Mucosa of descending colon (tissue), 3 donors: ENCODE results near the gene CDK11A. TPM values are rescaled to one million over a fixed set of nuclear protein-coding genes. Genes with fewer than 3 reads are reported as not detected.
A peak's percentile ranks its signal among the peaks of the same experiment; 100 is the strongest.

Experiments
- ATAC-seq: fragments of 200-7000 bp; cut with Tn5 transposase; one replicate; pipeline ENCODE4 v1.9.1; 2020; ENCODE audit warnings: mild to moderate bottlenecking, moderate library complexity
- DNase-seq, 3 donors: peaks; one replicate each; pipeline ENCODE4 v3.0.0-alpha.2; 2020
- H3K36me3 ChIP-seq: fragments of 200-600 bp; one replicate; pipeline ENCODE4 v1.8.0; 2021; ENCODE audit warnings: low read depth, mild to moderate bottlenecking
- H3K4me1 ChIP-seq: fragments of 200-600 bp; one replicate; pipeline ENCODE4 v1.8.0; 2021; ENCODE audit warnings: low read depth, mild to moderate bottlenecking
- H3K4me3 ChIP-seq: fragments of 200-600 bp; one replicate; pipeline ENCODE4 v1.8.0; 2021; ENCODE audit warnings: mild to moderate bottlenecking
- H3K9me3 ChIP-seq: fragments of 200-600 bp; one replicate; pipeline ENCODE4 v1.8.0; 2021; ENCODE audit warnings: mild to moderate bottlenecking
- intact Hi-C, 2 donors: fragments of 100-400 bp; cut with DNase I in 1 of 2; cut with micrococcal nuclease in 1 of 2; formaldehyde crosslinking; loops; one replicate each; pipeline versions ENCODE4 v1.11.0 to v1.11.1; 2022; cut with DNase I, micrococcal nuclease
- total RNA-seq, 3 donors: library from RNA; stranded (reverse); fragmentation: NEBNext Ultra II Directional in 2 of 3; extraction: Animal tissue kit (Norgen Biotek cat#: 25700) in 2 of 3; gene quantifications; one replicate each; pipeline versions ENCODE4 v1.2.1 to v1.2.4, GENCODE V29; 2021 to 2023
- TF ChIP-seq, protein P1 (sequence below): fragments of 200-600 bp; IDR thresholded peaks from one replicate; pipeline ENCODE4 v1.8.0; 2022; ENCODE audit warnings: antibody characterized with exemption, mild to moderate bottlenecking
- donor health status: DM: no; HTN: no; CAD: no; lungs with moderate emphysema.
- donor health status: DM: no; HTN: no; CAD: no.
- donor health status: DM: no; HTN: yes; CAD: no.

The CDK11A gene
- total RNA-seq, 3 donors from 2014 or later, result 67.1 to 91.0 (median 83.5) TPM

- no peak overlapping the region for H3K4me3 ChIP-seq
- TF ChIP-seq, protein P1, sequence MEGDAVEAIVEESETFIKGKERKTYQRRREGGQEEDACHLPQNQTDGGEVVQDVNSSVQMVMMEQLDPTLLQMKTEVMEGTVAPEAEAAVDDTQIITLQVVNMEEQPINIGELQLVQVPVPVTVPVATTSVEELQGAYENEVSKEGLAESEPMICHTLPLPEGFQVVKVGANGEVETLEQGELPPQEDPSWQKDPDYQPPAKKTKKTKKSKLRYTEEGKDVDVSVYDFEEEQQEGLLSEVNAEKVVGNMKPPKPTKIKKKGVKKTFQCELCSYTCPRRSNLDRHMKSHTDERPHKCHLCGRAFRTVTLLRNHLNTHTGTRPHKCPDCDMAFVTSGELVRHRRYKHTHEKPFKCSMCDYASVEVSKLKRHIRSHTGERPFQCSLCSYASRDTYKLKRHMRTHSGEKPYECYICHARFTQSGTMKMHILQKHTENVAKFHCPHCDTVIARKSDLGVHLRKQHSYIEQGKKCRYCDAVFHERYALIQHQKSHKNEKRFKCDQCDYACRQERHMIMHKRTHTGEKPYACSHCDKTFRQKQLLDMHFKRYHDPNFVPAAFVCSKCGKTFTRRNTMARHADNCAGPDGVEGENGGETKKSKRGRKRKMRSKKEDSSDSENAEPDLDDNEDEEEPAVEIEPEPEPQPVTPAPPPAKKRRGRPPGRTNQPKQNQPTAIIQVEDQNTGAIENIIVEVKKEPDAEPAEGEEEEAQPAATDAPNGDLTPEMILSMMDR, result no peak
- H3K36me3 ChIP-seq, result no peaks in the 10 kb centered on the region
- peak in 1 of 3 donors; percentile 46 for DNase-seq
- no peaks in the 10 kb centered on the region for H3K9me3 ChIP-seq
- H3K4me1 ChIP-seq, result peaks cover 9% of the 10 kb centered on the region
- ATAC-seq, result no peak
- intact Hi-C loops, result no loop called here
Observed at GRCh38 chr1:1684031-1684681, 40.0 kb downstream of the CDK11A start.

GRCh38 chr1:1683104-1683905 lies 40.9 kb downstream of the CDK11A start:
- DNase-seq, result peak in 1 of 3 donors; percentile 33
- intact Hi-C loops, result no loop called here
- H3K36me3 ChIP-seq, result no peaks in the 10 kb centered on the region

DNA sequence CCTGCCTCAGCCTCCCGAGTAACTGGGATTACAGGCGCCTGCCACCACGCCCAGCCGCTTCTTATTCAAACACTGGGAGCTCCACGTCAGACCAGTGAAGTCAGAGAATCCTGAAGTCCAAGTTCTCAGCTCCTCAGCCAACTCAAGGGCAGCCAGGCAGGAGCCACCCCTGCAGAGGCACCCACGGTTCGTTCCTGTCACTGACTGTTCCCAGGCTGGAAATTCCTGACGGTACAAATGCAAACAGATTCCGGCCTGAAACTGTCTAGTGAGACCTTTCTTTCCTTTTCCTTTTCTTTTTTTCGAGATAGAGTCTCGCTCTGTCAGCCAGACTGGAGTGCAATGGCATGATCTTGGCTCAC lies 43.3 kb downstream of the CDK11A start:
- Histone ChIP-seq H3K36me3 (no peaks in the 10 kb centered on the region), H3K4me1 (peaks cover 23% of the 10 kb centered on the region), H3K4me3 (no peak overlapping the region), H3K9me3 (no peaks in the 10 kb centered on the region)
- ATAC-seq (peak; percentile 12), DNase-seq (peak in 1 of 3 donors; percentile 48)
- TF ChIP-seq, protein P1, result no peak
- intact Hi-C loops, result no loop called here

More at GRCh38 chr1:1683104-1683905, 40.9 kb downstream of the CDK11A start:
- Histone ChIP-seq H3K4me3 (no peak overlapping the region), H3K9me3 (no peaks in the 10 kb centered on the region), H3K4me1 (peaks cover 16% of the 10 kb centered on the region)
- TF ChIP-seq, protein P1, result no peak
- ATAC-seq, result no peak

- peak in 1 of 3 donors; percentile 52 for DNase-seq
- Histone ChIP-seq H3K4me1 (peaks cover 23% of the 10 kb centered on the region), H3K36me3 (no peaks in the 10 kb centered on the region), H3K9me3 (no peaks in the 10 kb centered on the region), H3K4me3 (no peak overlapping the region)
- ATAC-seq, result no peak
- TF ChIP-seq, protein P1, result no peak
- intact Hi-C loops, result no loop called here
Observed at GRCh38 chr1:1680031-1680911, 43.9 kb downstream of the CDK11A start.

DNA sequence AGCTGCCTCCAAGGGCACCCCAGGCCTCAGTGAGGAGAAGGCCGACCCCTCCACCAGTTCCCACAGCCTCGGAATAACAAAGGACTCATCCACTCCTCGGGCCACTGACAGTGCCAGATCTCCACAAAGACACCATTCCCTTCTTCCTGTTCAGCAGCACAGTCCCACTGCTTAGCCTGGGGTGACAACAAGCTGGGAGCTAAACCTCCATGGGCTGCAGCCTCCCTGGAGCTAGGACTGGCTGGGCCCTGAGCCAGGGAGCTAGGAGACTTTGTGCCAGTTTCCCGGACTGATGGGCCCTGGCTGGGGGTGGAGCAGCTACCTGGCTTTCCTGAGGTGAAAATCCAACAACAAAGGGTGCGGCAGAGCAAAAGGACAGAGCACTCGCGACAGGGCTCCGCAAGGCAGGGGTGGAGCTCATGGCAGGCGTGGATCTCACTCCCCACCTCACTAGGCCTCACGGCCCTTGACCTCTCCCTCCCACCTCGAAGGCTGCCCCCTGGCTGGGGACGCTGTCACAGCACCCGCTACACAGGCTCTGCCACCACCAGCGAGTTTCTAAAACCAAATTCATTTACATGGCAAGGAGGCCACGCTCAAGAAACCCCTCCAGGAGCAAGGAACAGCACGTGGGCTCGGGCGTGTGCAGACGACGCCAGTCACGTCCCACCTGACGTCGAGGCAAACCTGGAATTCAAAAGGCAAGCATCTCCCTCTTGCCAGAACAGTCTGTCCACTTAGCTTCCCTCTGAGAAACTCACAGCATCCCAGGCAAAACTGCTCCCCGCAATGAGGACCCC lies 45.4 kb downstream of the CDK11A start:
- intact Hi-C loops, result no loop called here
- DNase-seq (peak; percentile 88 to 90 (median 89)), ATAC-seq (peak; percentile 91)
- peaks cover 23% of the 10 kb centered on the region for H3K4me1 ChIP-seq
- TF ChIP-seq, protein P1, result no peak
- H3K4me3 ChIP-seq, result no peak overlapping the region
- H3K9me3 ChIP-seq, result no peaks in the 10 kb centered on the region
- H3K36me3 ChIP-seq, result no peaks in the 10 kb centered on the region
